ENCODE data around the gene OR12D1.

The OR12D1 gene

DNA sequence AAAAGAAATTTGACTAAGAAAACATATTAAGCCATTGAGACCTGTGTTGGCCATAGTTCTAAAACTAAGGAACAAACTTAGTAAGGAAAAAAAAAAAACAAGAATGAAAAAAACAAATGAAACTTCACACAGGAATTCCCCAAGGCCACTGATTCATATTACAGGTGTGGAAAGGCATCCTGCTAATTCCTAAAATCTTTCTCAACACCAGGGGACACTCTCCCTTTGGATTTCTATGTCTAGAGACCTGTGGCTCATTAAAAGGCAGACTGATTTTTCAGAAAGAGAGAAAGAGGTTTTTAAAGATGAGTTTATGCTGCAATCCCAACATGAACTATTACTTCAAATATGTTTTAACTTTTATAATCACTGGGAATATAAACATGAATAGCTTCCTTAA lies at the start of gene OR12D1:
Gene OR12D1 (plus strand): TSS at position 341 of the 400 bp plus-strand sequence.
- no peak for TF ChIP-seq EZH2 (IDR thresholded peaks at IDR 0.05; ENCODE audit: borderline replicate concordance, low read depth, low read length, severe bottlenecking)
- TF ChIP-seq, protein P1, sequence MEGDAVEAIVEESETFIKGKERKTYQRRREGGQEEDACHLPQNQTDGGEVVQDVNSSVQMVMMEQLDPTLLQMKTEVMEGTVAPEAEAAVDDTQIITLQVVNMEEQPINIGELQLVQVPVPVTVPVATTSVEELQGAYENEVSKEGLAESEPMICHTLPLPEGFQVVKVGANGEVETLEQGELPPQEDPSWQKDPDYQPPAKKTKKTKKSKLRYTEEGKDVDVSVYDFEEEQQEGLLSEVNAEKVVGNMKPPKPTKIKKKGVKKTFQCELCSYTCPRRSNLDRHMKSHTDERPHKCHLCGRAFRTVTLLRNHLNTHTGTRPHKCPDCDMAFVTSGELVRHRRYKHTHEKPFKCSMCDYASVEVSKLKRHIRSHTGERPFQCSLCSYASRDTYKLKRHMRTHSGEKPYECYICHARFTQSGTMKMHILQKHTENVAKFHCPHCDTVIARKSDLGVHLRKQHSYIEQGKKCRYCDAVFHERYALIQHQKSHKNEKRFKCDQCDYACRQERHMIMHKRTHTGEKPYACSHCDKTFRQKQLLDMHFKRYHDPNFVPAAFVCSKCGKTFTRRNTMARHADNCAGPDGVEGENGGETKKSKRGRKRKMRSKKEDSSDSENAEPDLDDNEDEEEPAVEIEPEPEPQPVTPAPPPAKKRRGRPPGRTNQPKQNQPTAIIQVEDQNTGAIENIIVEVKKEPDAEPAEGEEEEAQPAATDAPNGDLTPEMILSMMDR (IDR thresholded peaks at IDR 0.05; ENCODE audit: borderline replicate concordance, extremely low read depth, low read length, poor library complexity, severe bottlenecking), result no peak
- Histone ChIP-seq H3K79me2 (ENCODE audit: insufficient read depth, low read length) (no peaks in the 10 kb centered on the region), H3K36me3 (ENCODE audit: insufficient read depth, low read length) (no peaks in the 10 kb centered on the region), H3K4me3 (ENCODE audit: low read depth in 1 of 2, low read length in 2 of 2) (no peak within 1 kb of the TSS), H4K20me1 (ENCODE audit: insufficient read depth, low read length) (no peaks in the 10 kb centered on the region), H3K4me1 (ENCODE audit: insufficient read depth, low read length) (no peaks in the 10 kb centered on the region), H3K9ac (ENCODE audit: low read depth, low read length) (no peak within 1 kb of the TSS), H3K9me3 (ENCODE audit: insufficient read depth, low read length, severe bottlenecking) (no peaks in the 10 kb centered on the region), H3K27ac (ENCODE audit: low read length) (no peak within 1 kb of the TSS), H2AFZ (ENCODE audit: low read depth, low read length) (no peak within 1 kb of the TSS), H3K4me2 (ENCODE audit: insufficient read depth, low read length) (no peak within 1 kb of the TSS), H3K27me3 (ENCODE audit: insufficient read depth, low read length, poor library complexity) (peaks cover 6% of the 10 kb centered on the region)
- DNase-seq (no peak), ATAC-seq (ENCODE audit: insufficient read depth, low read depth) (no peak)

DNA sequence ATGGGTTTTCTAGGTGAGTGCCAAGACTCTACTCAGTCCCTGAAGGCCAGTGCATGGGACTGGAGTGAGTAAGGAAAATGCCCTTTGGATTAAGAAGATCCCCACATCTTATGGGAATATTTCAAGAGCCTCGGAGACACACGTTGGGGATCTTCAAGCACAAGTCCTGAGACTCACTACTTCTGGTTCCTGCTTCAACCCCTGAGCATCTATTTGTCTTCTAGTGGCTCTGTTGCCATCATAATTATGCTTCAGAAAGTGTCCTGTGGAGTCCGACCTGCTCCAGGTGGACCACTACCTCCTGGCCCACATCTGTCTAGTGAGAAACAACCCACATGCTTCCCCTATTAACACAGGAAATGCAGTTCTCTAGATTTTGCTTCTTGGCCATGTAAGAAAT lies 46.0 kb upstream of the OR12D1 start, which contains the start of gene OR5V1:
Gene OR5V1 (minus strand): TSS at position 101 of the 400 bp plus-strand sequence. CDS start 12,670 bp downstream, outside the sequence.
- Histone ChIP-seq H3K4me3 (ENCODE audit: low read depth in 1 of 2, low read length in 2 of 2) (no peak within 1 kb of the TSS), H3K79me2 (ENCODE audit: insufficient read depth, low read length) (no peaks in the 10 kb centered on the region), H3K27ac (ENCODE audit: low read length) (no peak within 1 kb of the TSS), H3K4me2 (ENCODE audit: insufficient read depth, low read length) (no peak within 1 kb of the TSS), H3K36me3 (ENCODE audit: insufficient read depth, low read length) (no peaks in the 10 kb centered on the region), H3K9ac (ENCODE audit: low read depth, low read length) (no peak within 1 kb of the TSS), H3K9me3 (ENCODE audit: insufficient read depth, low read length, severe bottlenecking) (no peaks in the 10 kb centered on the region), H4K20me1 (ENCODE audit: insufficient read depth, low read length) (no peaks in the 10 kb centered on the region), H2AFZ (ENCODE audit: low read depth, low read length) (no peak within 1 kb of the TSS), H3K27me3 (ENCODE audit: insufficient read depth, low read length, poor library complexity) (peaks cover 5% of the 10 kb centered on the region), H3K4me1 (ENCODE audit: insufficient read depth, low read length) (no peaks in the 10 kb centered on the region)
- DNase-seq (no peak), ATAC-seq (ENCODE audit: insufficient read depth, low read depth) (no peak)
- TF ChIP-seq EZH2 (IDR thresholded peaks at IDR 0.05; ENCODE audit: borderline replicate concordance, low read depth, low read length, severe bottlenecking), result no peak
- TF ChIP-seq, protein P1 (IDR thresholded peaks at IDR 0.05; ENCODE audit: borderline replicate concordance, extremely low read depth, low read length, poor library complexity, severe bottlenecking), result no peak

DNA sequence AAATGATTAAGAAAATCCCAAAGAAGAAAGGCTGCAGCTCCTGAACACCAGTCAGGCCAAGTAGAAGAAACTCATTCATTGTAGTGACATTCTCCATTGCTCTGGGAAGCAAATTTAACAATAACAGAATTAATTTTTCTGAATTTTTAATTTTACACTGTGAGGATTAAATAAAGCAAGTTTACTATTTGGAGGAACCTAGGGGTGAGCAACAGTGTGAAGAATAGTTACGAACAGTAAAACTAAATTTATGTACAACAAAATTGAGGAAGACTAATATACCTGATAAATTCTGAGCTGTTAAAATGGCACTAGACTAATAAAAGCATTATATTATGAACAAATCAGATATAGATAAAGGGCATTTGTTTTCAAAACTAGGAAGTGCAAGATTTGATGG lies 39.5 kb upstream of the OR12D1 start, which contains the start of gene OR12D3:
Gene OR12D3 (minus strand): TSS at position 101 of the 400 bp plus-strand sequence. CDS start 4 bp downstream, at position 97.
- H3K79me2 ChIP-seq (ENCODE audit: insufficient read depth, low read length), result no peaks in the 10 kb centered on the region
- H3K9me3 ChIP-seq (ENCODE audit: insufficient read depth, low read length, severe bottlenecking), result no peaks in the 10 kb centered on the region
- no peak within 1 kb of the TSS for H2AFZ ChIP-seq (ENCODE audit: low read depth, low read length)
- H3K4me1 ChIP-seq (ENCODE audit: insufficient read depth, low read length), result no peaks in the 10 kb centered on the region
- DNase-seq, result no peak
- no peaks in the 10 kb centered on the region for H4K20me1 ChIP-seq (ENCODE audit: insufficient read depth, low read length)
- no peak within 1 kb of the TSS for H3K4me2 ChIP-seq (ENCODE audit: insufficient read depth, low read length)
- no peak within 1 kb of the TSS for H3K9ac ChIP-seq (ENCODE audit: low read depth, low read length)
- H3K36me3 ChIP-seq (ENCODE audit: insufficient read depth, low read length), result no peaks in the 10 kb centered on the region
- ATAC-seq (ENCODE audit: insufficient read depth, low read depth), result no peak
- peaks cover 5% of the 10 kb centered on the region for H3K27me3 ChIP-seq (ENCODE audit: insufficient read depth, low read length, poor library complexity)
- H3K27ac ChIP-seq (ENCODE audit: low read length), result no peak within 1 kb of the TSS
- H3K4me3 ChIP-seq (ENCODE audit: low read depth in 1 of 2, low read length in 2 of 2), result no peak within 1 kb of the TSS
- no peak for TF ChIP-seq EZH2 (IDR thresholded peaks at IDR 0.05; ENCODE audit: borderline replicate concordance, low read depth, low read length, severe bottlenecking)
- TF ChIP-seq, protein P1 (IDR thresholded peaks at IDR 0.05; ENCODE audit: borderline replicate concordance, extremely low read depth, low read length, poor library complexity, severe bottlenecking), result no peak

All from DND-41 (cell line).